Loucy (cell line): ENCODE data around the gene LATS2.

Experiments used
- H2AFZ ChIP-seq: fragments of 200-600 bp; sonication (generic); 2 replicates; pipeline ENCODE4 v1.6.0; 2016; ENCODE audit warnings: antibody characterized with exemption, mild to moderate bottlenecking, low read length, moderate library complexity
- H3F3A ChIP-seq: fragments of 200-600 bp; 2 replicates; pipeline ENCODE4 v1.6.0; 2016; ENCODE audit warnings: antibody characterized with exemption, low read depth, mild to moderate bottlenecking
- H3K27me3 ChIP-seq: fragments of 200-600 bp; sonication (generic); 2 replicates; pipeline ENCODE4 v1.6.1; 2014; ENCODE audit warnings: low read length, mild to moderate bottlenecking; ENCODE audit not compliant: insufficient read depth, poor library complexity, severe bottlenecking
- H3K36me3 ChIP-seq: fragments of 200-600 bp; sonication (generic); 2 replicates; pipeline ENCODE4 v1.6.1; 2016; ENCODE audit warnings: low read length; ENCODE audit not compliant: insufficient read depth
- H3K4me1 ChIP-seq: fragments of 200-600 bp; sonication (generic); 2 replicates; pipeline ENCODE4 v1.5.1; 2014; ENCODE audit warnings: low read length, mild to moderate bottlenecking; ENCODE audit not compliant: insufficient read depth, poor library complexity, severe bottlenecking
- H3K4me2 ChIP-seq: fragments of 200-600 bp; sonication (generic); 2 replicates; pipeline ENCODE4 v1.6.0; 2014; ENCODE audit warnings: antibody characterized with exemption, low read length, low read depth, mild to moderate bottlenecking; ENCODE audit not compliant: poor library complexity, severe bottlenecking
- H3K4me3 ChIP-seq: fragments of 200-600 bp; sonication (generic); 2 replicates; pipeline ENCODE4 v1.5.1; 2014; ENCODE audit warnings: low read length, mild to moderate bottlenecking, mixed read lengths; ENCODE audit not compliant: poor library complexity, severe bottlenecking
- H3K79me2 ChIP-seq: fragments of 200-600 bp; sonication (generic); 2 replicates; pipeline ENCODE4 v1.6.1; 2014; ENCODE audit warnings: low read length; ENCODE audit not compliant: insufficient read depth
- H3K9ac ChIP-seq: fragments of 200-600 bp; sonication (generic); 2 replicates; pipeline ENCODE4 v1.6.0; 2014; ENCODE audit warnings: mild to moderate bottlenecking, low read depth, low read length, moderate library complexity; ENCODE audit not compliant: poor library complexity, severe bottlenecking
- H3K9me2 ChIP-seq: fragments of 200-600 bp; sonication (generic); replicated peaks from 2 replicates; pipeline ENCODE4 v1.6.1; 2016; ENCODE audit warnings: low read depth, low read length, mixed read lengths
- H3K9me3 ChIP-seq: fragments of 200-600 bp; sonication (generic); 2 replicates; pipeline ENCODE4 v1.6.1; 2014; ENCODE audit warnings: mild to moderate bottlenecking, antibody characterized with exemption, low read length, low read depth; ENCODE audit not compliant: insufficient read depth
- H4K20me1 ChIP-seq: fragments of 200-600 bp; sonication (generic); 2 replicates; pipeline ENCODE4 v1.6.0; 2014; ENCODE audit warnings: antibody characterized with exemption, low read length, mild to moderate bottlenecking; ENCODE audit not compliant: insufficient read depth, poor library complexity, severe bottlenecking
- EZH2phosphoT487 ChIP-seq: fragments of 200-600 bp; IDR thresholded peaks from 2 replicates; pipeline ENCODE4 v1.6.1; 2018; ENCODE audit warnings: antibody characterized with exemption, mild to moderate bottlenecking, moderate library complexity, borderline replicate concordance
- TF ChIP-seq, protein P1 (sequence below): fragments of 200-600 bp; sonication (generic); conservative IDR thresholded peaks from 2 replicates; pipeline ENCODE4 v1.5.1; 2014; ENCODE audit warnings: mild to moderate bottlenecking, antibody characterized with exemption, low read length

LATS2 gene

DNA sequence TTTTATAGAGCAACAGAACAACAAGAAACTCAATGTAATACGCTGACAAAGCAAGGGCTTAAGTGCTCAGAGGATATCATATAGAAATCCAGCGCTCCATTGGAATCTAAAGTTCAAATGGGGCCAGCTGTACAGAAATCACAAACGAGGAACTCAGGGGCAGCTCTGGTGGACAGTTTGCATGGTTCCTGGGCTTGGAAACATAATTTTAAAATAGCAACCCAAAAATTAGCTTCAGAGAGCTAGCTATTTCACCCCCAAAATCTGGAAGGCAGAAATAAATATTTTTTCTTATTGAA, 19.2 kb upstream of the LATS2 start:
- H3K9ac ChIP-seq = no peak overlapping the region
- H3K79me2 ChIP-seq = no peaks in the 10 kb centered on the region
- H4K20me1 ChIP-seq = no peaks in the 10 kb centered on the region
- H3K4me3 ChIP-seq = no peak overlapping the region
- H2AFZ ChIP-seq = no peak overlapping the region
- H3F3A ChIP-seq = peaks cover 1% of the 10 kb centered on the region
- no peak overlapping the region for H3K4me2 ChIP-seq
- H3K9me3 ChIP-seq = no peaks in the 10 kb centered on the region
- TF ChIP-seq, protein P1, sequence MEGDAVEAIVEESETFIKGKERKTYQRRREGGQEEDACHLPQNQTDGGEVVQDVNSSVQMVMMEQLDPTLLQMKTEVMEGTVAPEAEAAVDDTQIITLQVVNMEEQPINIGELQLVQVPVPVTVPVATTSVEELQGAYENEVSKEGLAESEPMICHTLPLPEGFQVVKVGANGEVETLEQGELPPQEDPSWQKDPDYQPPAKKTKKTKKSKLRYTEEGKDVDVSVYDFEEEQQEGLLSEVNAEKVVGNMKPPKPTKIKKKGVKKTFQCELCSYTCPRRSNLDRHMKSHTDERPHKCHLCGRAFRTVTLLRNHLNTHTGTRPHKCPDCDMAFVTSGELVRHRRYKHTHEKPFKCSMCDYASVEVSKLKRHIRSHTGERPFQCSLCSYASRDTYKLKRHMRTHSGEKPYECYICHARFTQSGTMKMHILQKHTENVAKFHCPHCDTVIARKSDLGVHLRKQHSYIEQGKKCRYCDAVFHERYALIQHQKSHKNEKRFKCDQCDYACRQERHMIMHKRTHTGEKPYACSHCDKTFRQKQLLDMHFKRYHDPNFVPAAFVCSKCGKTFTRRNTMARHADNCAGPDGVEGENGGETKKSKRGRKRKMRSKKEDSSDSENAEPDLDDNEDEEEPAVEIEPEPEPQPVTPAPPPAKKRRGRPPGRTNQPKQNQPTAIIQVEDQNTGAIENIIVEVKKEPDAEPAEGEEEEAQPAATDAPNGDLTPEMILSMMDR = no peak
- no peak for TF ChIP-seq EZH2phosphoT487
- no peaks in the 10 kb centered on the region for H3K4me1 ChIP-seq
- no peaks in the 10 kb centered on the region for H3K36me3 ChIP-seq
- no peaks in the 10 kb centered on the region for H3K27me3 ChIP-seq
- H3K9me2 ChIP-seq = no peaks in the 10 kb centered on the region

DNA sequence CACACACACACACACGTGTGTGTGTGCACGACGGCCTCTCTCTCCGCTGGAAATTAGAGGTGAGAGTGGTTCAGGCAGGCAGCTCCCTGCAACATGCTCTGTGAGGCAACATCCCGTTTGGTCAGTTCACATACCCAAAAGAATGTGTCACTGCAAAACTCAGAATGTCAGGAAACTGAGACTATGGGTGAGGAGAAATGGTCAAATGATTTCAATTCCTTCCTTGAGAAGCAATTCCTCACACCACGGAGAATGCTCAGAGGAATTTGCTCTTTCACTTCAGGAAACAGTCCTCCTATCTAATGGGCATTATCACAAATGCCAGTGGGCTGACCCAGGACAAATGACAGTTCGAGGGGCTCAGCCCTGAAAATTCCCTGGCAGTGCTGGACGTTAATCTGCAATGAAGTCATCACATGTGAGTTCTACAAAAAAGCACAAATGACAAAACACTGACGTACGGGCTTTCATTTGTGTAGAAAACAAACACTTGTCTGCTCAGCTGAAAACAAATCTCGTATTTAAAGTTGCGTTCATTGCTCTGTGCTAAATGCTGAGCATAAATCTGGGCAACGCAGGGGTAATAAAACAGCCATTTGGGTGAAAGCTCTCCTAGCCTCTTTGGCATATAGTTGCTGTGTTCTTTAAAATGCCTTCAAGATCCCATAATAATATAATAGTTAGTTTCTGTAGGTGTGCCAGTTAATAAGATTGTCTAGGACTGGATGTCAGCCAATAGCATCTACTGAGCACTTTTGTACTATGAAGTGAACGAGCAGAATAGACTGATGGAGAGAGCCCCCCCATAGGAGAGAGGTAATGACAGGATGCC, 18.6 kb upstream of the LATS2 start:
- no peak overlapping the region for H3K4me2 ChIP-seq

DNA sequence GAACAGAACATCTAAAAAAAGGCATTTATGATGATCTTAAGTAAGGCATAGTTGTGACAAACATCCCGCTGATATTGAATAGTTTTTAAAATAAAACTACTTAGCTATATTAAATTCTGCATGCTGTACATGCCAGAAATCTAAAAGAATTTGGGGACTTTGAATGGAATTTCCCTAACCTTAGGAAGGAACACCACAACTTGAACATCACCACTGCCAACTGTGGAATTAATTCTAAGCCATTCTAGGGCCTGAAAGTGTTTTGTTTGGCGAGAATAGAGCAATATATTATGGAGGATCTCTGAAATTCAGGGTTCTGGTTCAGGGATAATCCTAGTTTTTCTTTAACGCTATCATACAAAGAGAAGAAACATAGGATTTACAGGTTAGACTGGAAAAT, 17.8 kb upstream of the LATS2 start:
- Histone ChIP-seq H2AFZ (no peak overlapping the region), H3K79me2 (no peaks in the 10 kb centered on the region), H3K9me3 (no peaks in the 10 kb centered on the region), H3K9ac (no peak overlapping the region), H3K4me2 (no peak overlapping the region), H3K4me3 (no peak overlapping the region), H3K4me1 (peaks cover 7% of the 10 kb centered on the region), H3K27me3 (no peaks in the 10 kb centered on the region), H4K20me1 (no peaks in the 10 kb centered on the region), H3F3A (peaks cover 13% of the 10 kb centered on the region), H3K9me2 (no peaks in the 10 kb centered on the region), H3K36me3 (no peaks in the 10 kb centered on the region)
- TF ChIP-seq EZH2phosphoT487 = no peak
- TF ChIP-seq, protein P1 = no peak

More for the DNA sequence above, 18.6 kb upstream of the LATS2 start:
- H3K4me3 ChIP-seq = no peak overlapping the region
- no peaks in the 10 kb centered on the region for H3K4me1 ChIP-seq
- TF ChIP-seq, protein P1 = no peak
- TF ChIP-seq EZH2phosphoT487 = no peak
- no peaks in the 10 kb centered on the region for H3K27me3 ChIP-seq
- H3F3A ChIP-seq = peaks cover 6% of the 10 kb centered on the region
- H2AFZ ChIP-seq = no peak overlapping the region
- no peaks in the 10 kb centered on the region for H3K36me3 ChIP-seq
- H4K20me1 ChIP-seq = no peaks in the 10 kb centered on the region
- H3K9me3 ChIP-seq = no peaks in the 10 kb centered on the region
- no peak overlapping the region for H3K9ac ChIP-seq
- no peaks in the 10 kb centered on the region for H3K79me2 ChIP-seq
- no peaks in the 10 kb centered on the region for H3K9me2 ChIP-seq
